Peyer's patch (tissue), 4 donors: Measurements from ENCODE around the gene CALD1. TPM values are rescaled to one million over a fixed set of nuclear protein-coding genes. Genes with fewer than 3 reads are reported as not detected.
A peak's percentile ranks its signal among the peaks of the same experiment; 100 is the strongest.

Experiments used
- DNase-seq, 3 donors: peaks; one replicate each; pipeline ENCODE4 v3.0.0-alpha.2; 2017 to 2019
- H3K27ac ChIP-seq, 4 donors: fragments of 200-600 bp; sonication (generic); one replicate each; pipeline ENCODE4 v1.5.1; 2016 to 2019
- H3K27me3 ChIP-seq, 2 donors: fragments of 200-600 bp; sonication (generic); one replicate each; pipeline ENCODE4 v1.5.1; 2019
- H3K36me3 ChIP-seq, 3 donors: fragments of 200-600 bp; sonication (generic); one replicate each; pipeline ENCODE4 v1.5.1; 2016 to 2019
- H3K4me1 ChIP-seq, 4 donors: fragments of 200-600 bp; sonication (generic); one replicate each; pipeline ENCODE4 v1.5.1; 2016 to 2019
- H3K4me3 ChIP-seq, 4 donors: fragments of 200-600 bp; sonication (generic); 1 replicate in 3 of 4; 2 replicates in 1 of 4; pipeline ENCODE4 v1.5.1; 2016 to 2019; ENCODE audit warnings: mild to moderate bottlenecking in 1 of 4
- H3K9me3 ChIP-seq, 4 donors: fragments of 200-600 bp; sonication (generic); one replicate each; pipeline ENCODE4 v1.5.1; 2016 to 2019; ENCODE audit warnings: mild to moderate bottlenecking in 1 of 4
- POLR2A ChIP-seq, 2 donors: fragments of 450-650 bp; IDR thresholded peaks; one replicate each; pipeline ENCODE4 v1.5.1; 2017; ENCODE audit warnings: antibody characterized with exemption in 2 of 2, mild to moderate bottlenecking in 2 of 2, moderate library complexity in 2 of 2
- total RNA-seq, 4 donors: library from RNA; depleted of rRNA; stranded (reverse); fragments of >200 nt; gene quantifications; one replicate each; pipeline ENCODE4 v1.1.0, GENCODE V29; 2016
- TF ChIP-seq, protein P1 (sequence below), 6 experiments: fragments of 450-650 bp in 4 of 6; fragments of 200-600 bp in 2 of 6; sonication (generic) in 1 of 6; IDR thresholded peaks; one replicate each; pipeline ENCODE4 v1.5.1; 2017 to 2019; ENCODE audit warnings: antibody characterized with exemption in 6 of 6, mild to moderate bottlenecking in 3 of 6, moderate library complexity in 1 of 6

Gene CALD1
- total RNA-seq, 4 donors from 2014 or later = 39.2 to 536 (median 83.1) TPM

DNA sequence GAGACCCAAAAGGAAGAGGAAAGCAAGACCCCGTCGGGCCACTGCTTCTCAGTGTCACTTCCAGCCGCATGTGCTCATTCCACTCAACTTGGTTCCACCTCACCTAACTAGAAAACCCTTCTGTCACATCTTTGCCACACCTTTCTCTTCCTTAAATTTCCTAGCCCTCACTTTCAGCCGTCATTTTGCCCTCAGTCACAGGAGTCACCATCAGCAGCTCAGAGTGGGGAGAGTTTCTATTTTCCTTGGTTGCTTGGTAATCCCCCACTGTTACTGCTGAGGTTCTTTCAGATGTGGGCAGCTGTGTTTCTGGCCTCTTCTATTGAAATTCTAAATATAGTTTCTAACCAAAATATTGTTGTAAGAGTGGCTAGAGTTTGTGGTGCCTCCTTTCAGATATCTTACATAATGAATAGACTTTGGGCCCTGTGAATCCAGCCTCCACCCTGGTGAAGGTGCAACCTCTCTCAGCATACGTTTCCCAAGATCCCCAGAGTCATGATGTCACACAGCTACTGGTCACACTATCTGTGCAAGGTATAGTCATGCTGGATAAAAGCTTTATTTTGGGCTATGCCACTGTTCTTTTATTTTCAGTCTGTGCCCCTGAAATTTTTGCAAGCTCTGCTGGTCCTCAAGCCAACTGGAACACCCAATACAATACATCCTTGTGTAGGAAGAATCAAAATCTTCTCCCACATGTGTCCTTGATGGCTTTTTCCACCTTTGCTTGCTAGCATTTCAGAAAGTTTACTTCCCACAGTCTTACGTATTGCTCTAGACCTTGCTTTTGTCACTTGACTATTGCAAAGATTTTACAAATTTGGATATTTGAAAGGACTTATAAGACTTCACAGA, 216.0 kb downstream of the CALD1 start:
- no peaks in the 10 kb centered on the region for H3K36me3 ChIP-seq
- DNase-seq = no peak
- H3K27ac ChIP-seq = peak overlapping the region; percentile 23 to 62 (median 38)
- H3K4me1 ChIP-seq = peaks cover 0 to 20% (median 0%) of the 10 kb centered on the region in 4 donors
- TF ChIP-seq, protein P1, sequence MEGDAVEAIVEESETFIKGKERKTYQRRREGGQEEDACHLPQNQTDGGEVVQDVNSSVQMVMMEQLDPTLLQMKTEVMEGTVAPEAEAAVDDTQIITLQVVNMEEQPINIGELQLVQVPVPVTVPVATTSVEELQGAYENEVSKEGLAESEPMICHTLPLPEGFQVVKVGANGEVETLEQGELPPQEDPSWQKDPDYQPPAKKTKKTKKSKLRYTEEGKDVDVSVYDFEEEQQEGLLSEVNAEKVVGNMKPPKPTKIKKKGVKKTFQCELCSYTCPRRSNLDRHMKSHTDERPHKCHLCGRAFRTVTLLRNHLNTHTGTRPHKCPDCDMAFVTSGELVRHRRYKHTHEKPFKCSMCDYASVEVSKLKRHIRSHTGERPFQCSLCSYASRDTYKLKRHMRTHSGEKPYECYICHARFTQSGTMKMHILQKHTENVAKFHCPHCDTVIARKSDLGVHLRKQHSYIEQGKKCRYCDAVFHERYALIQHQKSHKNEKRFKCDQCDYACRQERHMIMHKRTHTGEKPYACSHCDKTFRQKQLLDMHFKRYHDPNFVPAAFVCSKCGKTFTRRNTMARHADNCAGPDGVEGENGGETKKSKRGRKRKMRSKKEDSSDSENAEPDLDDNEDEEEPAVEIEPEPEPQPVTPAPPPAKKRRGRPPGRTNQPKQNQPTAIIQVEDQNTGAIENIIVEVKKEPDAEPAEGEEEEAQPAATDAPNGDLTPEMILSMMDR (IDR thresholded peaks at IDR 0.05) = no peak
- no peak for TF ChIP-seq POLR2A (IDR thresholded peaks at IDR 0.05)
- no peaks in the 10 kb centered on the region for H3K27me3 ChIP-seq
- no peaks in the 10 kb centered on the region for H3K9me3 ChIP-seq
- H3K4me3 ChIP-seq = no peak overlapping the region

DNA sequence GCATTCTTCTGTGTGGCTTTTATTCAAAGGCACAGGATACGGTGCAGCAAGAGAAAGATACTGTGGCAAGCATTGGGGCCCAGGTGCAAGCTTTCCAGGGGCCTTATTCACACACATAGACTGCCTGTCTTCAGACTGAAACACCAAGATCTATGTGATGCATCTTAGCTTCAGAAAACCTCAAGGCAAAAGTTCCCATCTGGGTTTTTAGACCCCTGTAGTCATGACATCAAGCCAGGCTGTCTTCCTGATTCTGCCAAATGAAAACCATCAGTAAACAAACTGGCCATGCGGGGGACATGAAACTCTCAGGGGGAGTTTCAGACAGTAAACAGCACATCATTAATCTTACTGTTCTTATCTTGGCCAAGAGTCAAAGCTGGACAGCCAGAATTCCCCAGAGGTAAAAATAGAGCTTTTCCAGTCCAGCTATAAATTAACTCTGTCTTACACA, 216.7 kb downstream of the CALD1 start:
- peaks cover 0 to 20% (median 0%) of the 10 kb centered on the region in 4 donors for H3K4me1 ChIP-seq

DNA sequence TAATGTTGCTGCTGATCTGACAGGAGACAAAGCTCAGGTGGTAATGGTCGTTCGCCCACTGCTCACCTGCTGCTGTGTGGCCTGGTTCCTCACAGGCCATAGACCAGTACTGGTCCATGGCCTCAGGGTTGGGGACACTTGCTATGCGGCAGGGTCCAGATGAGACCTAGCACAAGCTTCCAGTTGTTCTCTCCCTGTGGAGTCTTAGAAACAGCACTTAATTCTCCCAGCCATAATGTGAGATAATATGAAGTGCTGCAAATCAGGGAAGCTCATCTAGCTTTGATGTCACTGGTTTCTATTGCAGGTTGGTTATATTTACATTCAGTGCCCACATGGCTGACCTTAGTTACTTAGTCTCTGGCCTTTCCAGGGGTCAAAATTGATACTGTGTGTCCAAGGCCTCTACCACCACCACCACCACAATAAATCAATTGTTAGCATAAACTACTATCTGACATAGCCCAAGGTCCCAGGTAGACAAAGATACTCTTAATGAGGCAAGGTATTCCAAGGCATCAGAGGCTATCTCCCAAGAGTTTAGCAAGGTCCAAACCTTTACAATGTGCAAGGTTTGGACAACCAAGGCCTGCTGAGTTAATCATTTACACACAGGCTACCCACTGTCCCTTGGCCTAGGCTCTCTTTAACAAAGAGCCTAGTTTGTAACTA, 217.9 kb downstream of the CALD1 start:
- H3K9me3 ChIP-seq = no peaks in the 10 kb centered on the region
- no peak for DNase-seq
- H3K27me3 ChIP-seq = no peaks in the 10 kb centered on the region
- H3K4me1 ChIP-seq = peaks cover 0 to 14% (median 0%) of the 10 kb centered on the region in 4 donors
- TF ChIP-seq, protein P1 (IDR thresholded peaks at IDR 0.05) = no peak
- TF ChIP-seq POLR2A (IDR thresholded peaks at IDR 0.05) = no peak
- peak overlapping the region in 1 of 4 donors; percentile 18 for H3K27ac ChIP-seq
- no peaks in the 10 kb centered on the region for H3K36me3 ChIP-seq
- no peak overlapping the region for H3K4me3 ChIP-seq

More for the DNA sequence above, 216.7 kb downstream of the CALD1 start:
- Histone ChIP-seq H3K27ac (peak overlapping the region; percentile 9 to 50 (median 21)), H3K36me3 (no peaks in the 10 kb centered on the region), H3K9me3 (no peaks in the 10 kb centered on the region), H3K27me3 (no peaks in the 10 kb centered on the region), H3K4me3 (no peak overlapping the region)
- TF ChIP-seq POLR2A (IDR thresholded peaks at IDR 0.05) = no peak
- TF ChIP-seq, protein P1 (IDR thresholded peaks at IDR 0.05) = no peak
- DNase-seq = no peak

DNA sequence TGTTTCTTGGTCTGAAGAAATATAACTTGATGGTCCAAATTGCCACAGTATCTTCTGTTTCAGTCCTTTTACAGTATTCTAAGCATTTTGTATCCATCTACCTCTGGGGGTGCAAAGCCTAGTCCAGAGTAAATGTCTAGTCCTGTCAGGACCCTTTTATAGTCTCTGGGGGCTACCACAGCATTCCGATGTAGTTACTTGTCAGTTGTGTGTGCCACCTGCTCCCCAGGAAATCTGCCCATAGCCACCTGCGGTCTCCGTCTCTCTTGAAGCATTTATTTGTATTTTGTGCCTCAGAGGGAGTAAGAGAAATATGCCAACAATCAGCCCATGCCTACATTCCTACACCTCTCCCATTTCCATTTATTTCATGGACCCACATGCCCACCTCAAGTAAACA, 219.7 kb downstream of the CALD1 start:
- no peaks in the 10 kb centered on the region for H3K27me3 ChIP-seq
- no peak overlapping the region for H3K27ac ChIP-seq
- H3K4me3 ChIP-seq = no peak overlapping the region
- no peaks in the 10 kb centered on the region for H3K36me3 ChIP-seq
- H3K9me3 ChIP-seq = no peaks in the 10 kb centered on the region
- TF ChIP-seq POLR2A (IDR thresholded peaks at IDR 0.05) = no peak
- TF ChIP-seq, protein P1 (IDR thresholded peaks at IDR 0.05) = no peak
- no peak for DNase-seq
- peaks cover 0 to 11% (median 0%) of the 10 kb centered on the region in 4 donors for H3K4me1 ChIP-seq

DNA sequence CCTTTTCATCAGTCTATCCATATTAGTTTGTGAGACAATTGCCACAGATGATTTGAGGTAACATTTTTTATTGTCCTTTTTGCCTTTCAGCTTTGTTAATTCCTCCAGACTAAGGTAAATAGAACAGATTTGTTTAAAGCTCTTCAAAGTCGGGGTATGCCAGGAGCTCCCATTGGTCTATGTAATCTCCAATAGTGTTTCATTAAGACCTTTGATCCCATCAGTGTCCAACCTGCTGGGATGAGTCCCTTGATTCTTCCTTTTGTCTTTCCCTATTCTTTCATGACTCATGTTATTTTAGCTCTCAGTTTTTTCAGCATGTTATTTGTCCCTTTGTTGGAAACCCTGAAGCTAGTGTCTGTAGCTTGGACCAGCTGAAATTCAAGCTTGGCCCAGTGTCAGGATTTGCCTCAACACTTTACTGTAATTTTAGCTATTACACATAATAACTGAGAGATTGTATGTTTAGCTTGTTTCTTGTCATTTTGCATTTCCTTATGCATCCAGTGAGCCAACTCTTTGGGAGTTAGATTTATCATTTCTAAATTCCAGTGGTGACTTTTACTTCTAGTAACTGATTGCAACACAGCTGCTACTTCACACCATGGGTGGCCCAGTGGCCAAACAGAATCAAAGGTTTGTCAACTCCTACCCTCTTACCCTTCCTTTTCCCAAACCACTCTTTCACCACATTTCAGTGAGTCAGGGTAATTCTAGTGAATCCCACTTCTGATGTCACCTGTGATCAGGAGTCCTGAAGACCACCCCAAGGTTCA, 222.1 kb downstream of the CALD1 start:
- DNase-seq = no peak
- Histone ChIP-seq H3K4me3 (no peak overlapping the region), H3K27me3 (no peaks in the 10 kb centered on the region), H3K4me1 (no peaks in the 10 kb centered on the region), H3K36me3 (no peaks in the 10 kb centered on the region), H3K27ac (no peak overlapping the region), H3K9me3 (no peaks in the 10 kb centered on the region)
- TF ChIP-seq, protein P1 (IDR thresholded peaks at IDR 0.05) = no peak
- no peak for TF ChIP-seq POLR2A (IDR thresholded peaks at IDR 0.05)
